K562 (cell line): Measurements from ENCODE around the gene NRF1. TPM values are rescaled to one million over a fixed set of nuclear protein-coding genes. Genes with fewer than 3 reads are reported as not detected.

Source experiments
- BHLHE40 ChIP-seq: IDR thresholded peaks from 2 replicates; pipeline ENCODE4 v1.6.1; 2011; ENCODE audit warnings: low read length, improper control_type of control experiment
- BRCA1 ChIP-seq, 2 experiments: fragments of 450-650 bp in 1 of 2; sonication (generic) in 1 of 2; formaldehyde crosslinking in 1 of 2; IDR thresholded peaks; 2 replicates each; pipeline versions ENCODE4 v1.5.0 to v1.6.1; 2017 to 2020; ENCODE audit warnings: mild to moderate bottlenecking in 1 of 2, missing genetic modification reagents in 1 of 2
- HES1 ChIP-seq: fragments of 450-650 bp; IDR thresholded peaks from 2 replicates; pipeline ENCODE4 v1.6.1; 2016; ENCODE audit warnings: low read depth, mild to moderate bottlenecking, moderate library complexity
- HMGN3 ChIP-seq: IDR thresholded peaks from 2 replicates; pipeline ENCODE4 v1.6.1; 2011; ENCODE audit warnings: borderline replicate concordance, low read depth, mild to moderate bottlenecking, mixed read lengths, low read length; ENCODE audit not compliant: insufficient read length; ENCODE audit errors: extremely low read depth
- IFI16 ChIP-seq: fragments of 250-450 bp; sonication (Bioruptor Pico); IDR thresholded peaks from 2 replicates; pipeline ENCODE4 v2.1.2; 2022; ENCODE audit warnings: mild to moderate bottlenecking, inconsistent platforms
- L3MBTL2 ChIP-seq: fragments of 450-650 bp; IDR thresholded peaks from 2 replicates; pipeline ENCODE4 v1.6.1; 2016; ENCODE audit warnings: mild to moderate bottlenecking, moderate library complexity
- NEUROD1 ChIP-seq: fragments of 150-350 bp; IDR thresholded peaks from 2 replicates; pipeline ENCODE4 v1.6.1; 2014; ENCODE audit warnings: borderline replicate concordance, low read length, low read depth; ENCODE audit not compliant: partially characterized antibody
- NRF1 ChIP-seq, 2 experiments: fragments of 450-650 bp; IDR thresholded peaks in 1 of 2; conservative IDR thresholded peaks in 1 of 2; 2 replicates each; pipeline ENCODE4 v1.6.1; 2014; ENCODE audit warnings: mild to moderate bottlenecking in 2 of 2
- RBM15 ChIP-seq: fragments of 200-400 bp; formaldehyde crosslinking; IDR thresholded peaks from 2 replicates; pipeline ENCODE4 v1.6.1; 2018; ENCODE audit warnings: mild to moderate bottlenecking, low read length, moderate library complexity; ENCODE audit not compliant: insufficient read depth
- RBM34 ChIP-seq: fragments of 200-400 bp; formaldehyde crosslinking; IDR thresholded peaks from 2 replicates; pipeline ENCODE4 v1.6.1; 2018; ENCODE audit warnings: low read length, borderline replicate concordance; ENCODE audit not compliant: insufficient read depth
- TRIM25 ChIP-seq: fragments of 450-650 bp; IDR thresholded peaks from 2 replicates; pipeline ENCODE4 v1.7.0; 2016; ENCODE audit warnings: borderline replicate concordance
- WHSC1 ChIP-seq: IDR thresholded peaks from one replicate; pipeline ENCODE4 v1.6.1; 2012; ENCODE audit warnings: low read length, control low read depth, inconsistent platforms
- YY1 ChIP-seq, 3 experiments: IDR thresholded peaks; 2 replicates each; pipeline ENCODE4 v1.6.1; 2011; ENCODE audit warnings: low read length in 2 of 3, mild to moderate bottlenecking in 2 of 3, moderate library complexity in 2 of 3, borderline replicate concordance in 1 of 3, control low read depth in 1 of 3, low read depth in 1 of 3; ENCODE audit not compliant: insufficient read depth in 3 of 3, insufficient replicate concordance in 2 of 3, control insufficient read depth in 1 of 3, insufficient read length in 1 of 3; ENCODE audit errors: extremely low read depth in 1 of 3
- ZFP91 ChIP-seq: sonication (generic); formaldehyde crosslinking; IDR thresholded peaks from 2 replicates; pipeline ENCODE4 v1.8.0; 2022; ENCODE audit warnings: mild to moderate bottlenecking, missing genetic modification reagents
- ZNF436 ChIP-seq: fragments of 250-450, 450-650 bp; sonication (Bioruptor Pico); formaldehyde crosslinking; IDR thresholded peaks from 2 replicates; pipeline ENCODE4 v1.7.0; 2020; ENCODE audit warnings: mild to moderate bottlenecking
- ZNF592 ChIP-seq: fragments of 450-650 bp; IDR thresholded peaks from 2 replicates; pipeline ENCODE4 v1.6.1; 2017; ENCODE audit warnings: antibody characterized with exemption, mild to moderate bottlenecking
- polyA plus RNA-seq, 8 experiments: library from polyadenylated mRNA; depleted of rRNA in 4 of 8; stranded (reverse) in 5 of 8; unstranded in 3 of 8; fragments of >200 nt; fragmentation: Nextera tagmentation in 2 of 8; fragmentation: Illumina TruSeq in 1 of 8; extraction: Ambion mirVana in 2 of 8; extraction: Trizol in 1 of 8; gene quantifications; 2 replicates each; pipeline versions ENCODE4 v1.2.1 to v1.2.3, GENCODE V29; 2011 to 2014; ENCODE audit warnings: inconsistent platforms in 1 of 8, missing spikeins in 1 of 8
- total RNA-seq, 7 experiments: library from RNA; depleted of rRNA in 6 of 7; stranded (reverse); fragments of >200 nt in 6 of 7; fragmentation: Illumina TruSeq in 2 of 7; extraction: Trizol in 2 of 7; gene quantifications; 2 replicates each; pipeline versions ENCODE4 v1.2.1 to v1.2.3, GENCODE V29; 2011 to 2021; ENCODE audit warnings: low replicate concordance in 1 of 7
- TF ChIP-seq, protein P1 (sequence below): sonication (generic); IDR thresholded peaks from 2 replicates; pipeline ENCODE4 v1.6.1; 2016

NRF1 gene
- total and polyA plus RNA-seq, 9 of the 15 experiments (the other 6 are each of a cell fraction or from before 2014, with no cell fraction given): 8.6 to 28.8 (median 20.3) TPM

- TF ChIP-seq ZNF592: peak; percentile 56; the same call in 1 of the 2 replicates
- TF ChIP-seq HES1: no peak
- TF ChIP-seq ZFP91 (CRISPR knock-in tag): no peak
- no peak for TF ChIP-seq BRCA1 (IDR thresholded peaks at IDR 0.05)
- TF ChIP-seq BRCA1 (CRISPR knock-in tag; IDR thresholded peaks at IDR 0.05): no peak
- TF ChIP-seq HMGN3: no peak
- TF ChIP-seq, protein P1, sequence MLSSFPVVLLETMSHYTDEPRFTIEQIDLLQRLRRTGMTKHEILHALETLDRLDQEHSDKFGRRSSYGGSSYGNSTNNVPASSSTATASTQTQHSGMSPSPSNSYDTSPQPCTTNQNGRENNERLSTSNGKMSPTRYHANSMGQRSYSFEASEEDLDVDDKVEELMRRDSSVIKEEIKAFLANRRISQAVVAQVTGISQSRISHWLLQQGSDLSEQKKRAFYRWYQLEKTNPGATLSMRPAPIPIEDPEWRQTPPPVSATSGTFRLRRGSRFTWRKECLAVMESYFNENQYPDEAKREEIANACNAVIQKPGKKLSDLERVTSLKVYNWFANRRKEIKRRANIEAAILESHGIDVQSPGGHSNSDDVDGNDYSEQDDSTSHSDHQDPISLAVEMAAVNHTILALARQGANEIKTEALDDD: no peak
- no peak for TF ChIP-seq ZNF436
- TF ChIP-seq NEUROD1: peak; percentile 31
- peak; percentile 33 for TF ChIP-seq WHSC1
- no peak for TF ChIP-seq RBM34
- peak; percentile 20 to 33; a peak in 1 of 4 replicates for TF ChIP-seq NRF1 (conservative IDR thresholded peaks at IDR 0.05 in 1 of 2, IDR thresholded peaks at IDR 0.05 in 1 of 2)
- no peak for TF ChIP-seq TRIM25
- TF ChIP-seq BHLHE40: peak; percentile 21; the same call in 1 of the 2 replicates
- TF ChIP-seq L3MBTL2: 0 out of 2 replicates have a peak, but pooled peaks have one; percentile 16
- TF ChIP-seq YY1 (IDR thresholded peaks at IDR 0.05; ENCODE audit: borderline replicate concordance in 1 of 3, control insufficient read depth in 1 of 3, extremely low read depth in 1 of 3, insufficient read depth in 3 of 3, insufficient read length in 1 of 3, insufficient replicate concordance in 2 of 3, low read depth in 1 of 3, low read length in 2 of 3): no peak
- TF ChIP-seq RBM15: no peak
- no peak for TF ChIP-seq IFI16 (CRISPR knock-in tag)
These were observed 138.6 kb downstream of the NRF1 start (continued) for GRCh38 chr7:129750091-129750490.
